Cardiac muscle cell (in vitro differentiated cells and primary cell): ENCODE data around the gene SDK2. TPM values are rescaled to one million over a fixed set of nuclear protein-coding genes. Genes with fewer than 3 reads are reported as not detected.

Experiments
- DNase-seq, 2 donors: peaks; one replicate each; pipeline versions ENCODE4 v3.0.0 to v3.0.0-alpha.2; 2010 to 2017; ENCODE audit warnings: low read depth in 1 of 2, low spot score in 1 of 2
- H3K27ac ChIP-seq: fragments of 200-600 bp; sonication (generic); 2 replicates; pipeline ENCODE4 v1.5.1; 2016
- H3K27me3 ChIP-seq: fragments of 200-600 bp; sonication (generic); 2 replicates; pipeline ENCODE4 v1.6.0; 2016; ENCODE audit warnings: control low read depth
- H3K36me3 ChIP-seq: fragments of 200-600 bp; sonication (generic); 2 replicates; pipeline ENCODE4 v1.5.1; 2016; ENCODE audit warnings: control low read depth
- H3K4me1 ChIP-seq: fragments of 200-600 bp; sonication (generic); 2 replicates; pipeline ENCODE4 v1.8.1; 2017; ENCODE audit warnings: low read depth, mild to moderate bottlenecking, mixed run types
- H3K4me3 ChIP-seq: fragments of 200-600 bp; sonication (generic); 2 replicates; pipeline ENCODE4 v1.5.1; 2016; ENCODE audit warnings: mild to moderate bottlenecking
- H3K9me3 ChIP-seq: fragments of 200-600 bp; sonication (generic); 2 replicates; pipeline ENCODE4 v1.5.1; 2017; ENCODE audit warnings: low read depth, mild to moderate bottlenecking, control low read depth
- polyA plus RNA-seq: library from polyadenylated mRNA; unstranded; fragments of >200 nt; fragmentation: Nextera tagmentation; extraction: Ambion mirVana; gene quantifications from 2 replicates; pipeline ENCODE4 v1.2.1, GENCODE V29; 2016
- total RNA-seq: library from RNA; depleted of rRNA; stranded (reverse); fragments of >200 nt; gene quantifications from 2 replicates; pipeline ENCODE4 v1.2.3, GENCODE V29; 2016
- TF ChIP-seq, protein P1 (sequence below): IDR thresholded peaks from 2 replicates; pipeline ENCODE4 v1.5.1; 2012; ENCODE audit warnings: low read depth, mild to moderate bottlenecking, low read length

SDK2 gene
- total and polyA plus RNA-seq, 2 experiments from 2014 or later: 11.8 to 46.8 TPM

DNA sequence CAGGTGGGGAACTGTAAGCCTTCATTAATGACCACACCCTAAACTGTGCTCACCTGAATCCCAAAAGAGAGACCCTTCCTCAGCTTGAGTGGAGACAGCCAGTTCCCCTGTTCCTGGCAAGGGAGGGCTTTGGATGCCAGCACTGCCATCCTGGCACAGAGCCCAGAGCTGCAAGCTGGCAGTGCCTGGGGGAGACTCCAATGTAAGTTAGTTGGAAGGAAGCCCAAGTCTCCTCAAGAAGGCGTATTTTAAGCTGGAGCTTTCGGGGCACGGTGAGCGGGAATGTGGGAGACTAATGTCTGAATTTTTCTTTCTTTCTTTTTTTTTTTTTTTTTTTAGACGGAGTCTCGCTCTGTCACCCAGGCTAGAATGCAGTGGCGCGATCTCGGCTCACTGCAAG is 337.1 kb downstream of the SDK2 start:
- TF ChIP-seq, protein P1, sequence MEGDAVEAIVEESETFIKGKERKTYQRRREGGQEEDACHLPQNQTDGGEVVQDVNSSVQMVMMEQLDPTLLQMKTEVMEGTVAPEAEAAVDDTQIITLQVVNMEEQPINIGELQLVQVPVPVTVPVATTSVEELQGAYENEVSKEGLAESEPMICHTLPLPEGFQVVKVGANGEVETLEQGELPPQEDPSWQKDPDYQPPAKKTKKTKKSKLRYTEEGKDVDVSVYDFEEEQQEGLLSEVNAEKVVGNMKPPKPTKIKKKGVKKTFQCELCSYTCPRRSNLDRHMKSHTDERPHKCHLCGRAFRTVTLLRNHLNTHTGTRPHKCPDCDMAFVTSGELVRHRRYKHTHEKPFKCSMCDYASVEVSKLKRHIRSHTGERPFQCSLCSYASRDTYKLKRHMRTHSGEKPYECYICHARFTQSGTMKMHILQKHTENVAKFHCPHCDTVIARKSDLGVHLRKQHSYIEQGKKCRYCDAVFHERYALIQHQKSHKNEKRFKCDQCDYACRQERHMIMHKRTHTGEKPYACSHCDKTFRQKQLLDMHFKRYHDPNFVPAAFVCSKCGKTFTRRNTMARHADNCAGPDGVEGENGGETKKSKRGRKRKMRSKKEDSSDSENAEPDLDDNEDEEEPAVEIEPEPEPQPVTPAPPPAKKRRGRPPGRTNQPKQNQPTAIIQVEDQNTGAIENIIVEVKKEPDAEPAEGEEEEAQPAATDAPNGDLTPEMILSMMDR: no peak

DNA sequence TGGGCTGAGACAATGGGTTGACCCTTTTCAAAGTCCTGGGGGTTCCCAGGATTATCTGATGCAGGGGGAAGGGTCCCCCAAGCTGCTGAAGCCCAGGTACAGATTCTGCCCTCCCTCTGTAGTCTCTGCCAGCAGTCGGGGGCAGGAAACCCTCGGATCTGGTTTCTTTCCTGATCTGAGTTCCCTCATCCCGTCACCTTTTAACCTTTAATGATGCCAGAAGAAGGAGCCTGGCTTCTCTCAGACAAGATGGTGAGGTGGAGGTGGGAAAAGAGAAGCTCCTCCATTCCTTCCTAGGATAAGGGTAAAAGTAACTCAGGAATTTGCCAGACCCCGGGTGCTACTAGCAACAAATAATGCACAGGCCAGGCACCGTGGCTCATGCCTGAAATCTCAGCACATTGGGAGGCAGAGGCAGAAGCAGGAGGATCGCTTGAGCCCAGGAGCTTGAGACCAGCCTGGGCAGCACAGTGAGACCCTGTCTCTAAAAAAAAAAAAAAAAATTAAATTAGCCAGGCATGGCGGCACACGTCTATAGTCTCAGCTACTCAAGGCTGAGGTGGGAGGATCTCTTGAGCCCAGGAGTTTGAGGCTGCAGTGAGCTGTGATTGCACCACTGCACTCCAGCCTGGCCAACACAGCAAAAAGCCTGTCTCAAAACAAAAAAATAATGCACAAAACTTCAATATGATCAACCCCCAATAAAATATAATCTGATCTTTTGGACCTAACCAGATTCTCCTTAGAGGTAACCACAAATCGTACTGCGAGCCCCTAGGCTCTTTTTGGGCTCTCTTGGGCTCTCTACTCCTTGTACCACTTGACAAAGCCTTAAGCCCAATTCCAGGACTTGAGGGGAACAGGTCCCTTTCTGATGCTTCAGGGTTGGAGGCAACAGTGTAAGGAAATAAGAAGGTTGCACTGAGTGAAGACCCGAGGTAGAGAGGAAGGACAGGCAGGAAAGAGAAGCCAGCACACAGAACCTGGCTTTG is 338.1 kb downstream of the SDK2 start:
- no peaks in the 10 kb centered on the region for H3K9me3 ChIP-seq
- peaks cover 44% of the 10 kb centered on the region for H3K4me1 ChIP-seq
- H3K27me3 ChIP-seq: no peaks in the 10 kb centered on the region
- no peak overlapping the region for H3K4me3 ChIP-seq
- peak overlapping the region; percentile 69 for H3K27ac ChIP-seq
- DNase-seq: no peak
- TF ChIP-seq, protein P1: no peak
- no peaks in the 10 kb centered on the region for H3K36me3 ChIP-seq

More for the DNA sequence above, 337.1 kb downstream of the SDK2 start:
- Histone ChIP-seq H3K9me3 (no peaks in the 10 kb centered on the region), H3K27ac (no peak overlapping the region), H3K4me3 (no peak overlapping the region), H3K36me3 (no peaks in the 10 kb centered on the region), H3K4me1 (peaks cover 44% of the 10 kb centered on the region), H3K27me3 (no peaks in the 10 kb centered on the region)
- no peak for DNase-seq

DNA sequence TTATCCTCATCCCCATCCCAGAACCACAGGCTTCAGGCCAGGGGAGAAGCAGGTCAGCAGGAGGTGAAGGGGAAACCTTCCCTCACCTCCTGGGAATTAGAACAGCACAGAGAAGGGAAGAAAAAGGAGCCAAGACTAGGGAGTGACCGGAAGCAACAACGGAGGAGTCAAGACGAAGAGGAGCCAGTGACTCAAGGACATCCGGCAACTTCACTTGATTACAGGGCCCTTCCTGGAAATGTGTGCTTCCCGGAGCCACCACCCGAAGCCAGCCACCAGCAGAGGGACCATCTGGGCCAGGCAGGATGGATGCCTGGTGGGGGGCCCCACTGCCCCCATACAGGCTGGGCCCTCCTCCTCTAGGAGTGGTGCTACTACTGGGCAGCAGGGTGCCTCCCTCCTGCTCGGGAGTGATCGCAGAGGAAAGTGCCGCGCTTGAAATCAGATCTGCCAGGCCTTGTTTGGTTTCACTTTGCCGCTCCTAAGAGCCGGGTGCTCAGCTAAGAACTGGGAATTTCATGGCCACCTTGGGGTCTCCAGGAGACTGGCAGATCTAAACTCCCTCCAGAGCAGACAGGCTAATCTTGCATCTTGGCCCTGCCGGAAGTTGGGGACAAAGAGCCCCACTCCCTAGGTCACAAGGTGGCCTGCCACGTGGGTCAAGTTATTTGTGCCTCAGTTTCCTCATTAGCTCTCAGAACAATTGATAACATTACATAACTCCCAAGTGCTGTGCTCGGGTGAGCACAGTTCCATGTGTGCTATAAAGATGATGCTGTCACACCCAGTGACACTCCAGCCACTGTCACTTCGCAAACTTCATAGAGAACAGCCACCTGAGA is 339.1 kb downstream of the SDK2 start:
- no peaks in the 10 kb centered on the region for H3K9me3 ChIP-seq
- TF ChIP-seq, protein P1: peak; percentile 37
- H3K4me1 ChIP-seq: peaks cover 44% of the 10 kb centered on the region
- no peaks in the 10 kb centered on the region for H3K36me3 ChIP-seq
- no peak overlapping the region for H3K4me3 ChIP-seq
- peak overlapping the region; percentile 69 for H3K27ac ChIP-seq
- no peaks in the 10 kb centered on the region for H3K27me3 ChIP-seq
- DNase-seq: peak; percentile 68 to 88

DNA sequence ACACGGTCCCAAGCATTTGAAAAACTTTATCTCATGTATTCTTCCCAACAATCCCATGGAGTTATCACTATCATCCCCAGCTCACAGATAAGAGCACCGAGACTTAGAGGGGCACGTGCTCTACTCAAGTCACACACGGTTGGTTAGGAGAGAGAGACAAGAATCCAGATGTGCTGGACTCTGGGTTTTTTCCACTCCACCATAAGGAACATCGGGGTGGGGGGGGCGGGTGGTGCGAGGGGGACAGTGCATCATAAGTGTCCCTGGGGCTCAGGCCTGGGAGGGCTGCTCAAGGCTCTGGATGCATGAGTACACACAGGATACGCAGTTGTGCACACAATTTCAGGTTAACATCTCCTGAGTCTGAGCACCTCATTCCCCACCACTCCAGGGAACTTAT is 339.8 kb downstream of the SDK2 start:
- Histone ChIP-seq H3K4me3 (no peak overlapping the region), H3K4me1 (peaks cover 38% of the 10 kb centered on the region), H3K27ac (peak overlapping the region; percentile 69)

DNA sequence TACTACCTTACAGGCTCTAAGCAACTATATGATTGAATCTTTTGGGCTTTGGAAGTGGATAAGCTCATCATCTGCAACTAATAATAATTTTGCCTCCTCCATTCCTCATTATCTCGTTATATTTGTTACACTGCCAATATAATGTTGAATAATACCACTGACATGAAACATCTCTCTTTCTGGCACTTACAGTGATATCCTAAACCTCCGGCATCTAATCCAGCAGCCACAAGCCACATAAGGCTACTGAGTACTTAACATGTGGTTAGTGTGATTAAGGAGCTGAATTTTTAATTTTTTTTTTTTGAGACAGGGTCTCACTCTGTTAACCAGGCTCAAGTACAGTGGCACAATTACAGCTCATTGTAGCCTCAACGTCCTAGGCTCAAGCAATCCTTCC is 342.1 kb downstream of the SDK2 start:
- TF ChIP-seq, protein P1: no peak
- Histone ChIP-seq H3K4me3 (no peak overlapping the region), H3K27me3 (no peaks in the 10 kb centered on the region), H3K9me3 (no peaks in the 10 kb centered on the region), H3K36me3 (no peaks in the 10 kb centered on the region), H3K4me1 (peaks cover 31% of the 10 kb centered on the region), H3K27ac (no peak overlapping the region)
- peak in 1 of 2 donors; percentile 76 for DNase-seq

More for the DNA sequence above, 339.8 kb downstream of the SDK2 start:
- H3K9me3 ChIP-seq: no peaks in the 10 kb centered on the region
- DNase-seq: no peak
- TF ChIP-seq, protein P1: no peak
- H3K27me3 ChIP-seq: no peaks in the 10 kb centered on the region
- H3K36me3 ChIP-seq: no peaks in the 10 kb centered on the region
